Sigmoid colon (tissue), 7 donors: ENCODE results near the gene CCR5. TPM values are rescaled to one million over a fixed set of nuclear protein-coding genes. Genes with fewer than 3 reads are reported as not detected.

Experiments
- DNase-seq: peaks from one replicate; pipeline ENCODE4 v3.0.0-alpha.2; 2019
- H3K27ac ChIP-seq, 4 donors: fragments of 200-600 bp; sonication (generic); one replicate each; pipeline ENCODE4 v1.5.1; 2016 to 2019; ENCODE audit warnings: mild to moderate bottlenecking in 1 of 4
- H3K27me3 ChIP-seq, 3 donors: fragments of 200-600 bp; sonication (generic); one replicate each; pipeline ENCODE4 v1.5.1; 2019; ENCODE audit warnings: mild to moderate bottlenecking in 1 of 3
- H3K36me3 ChIP-seq, 4 donors: fragments of 200-600 bp; sonication (generic); one replicate each; pipeline ENCODE4 v1.5.1; 2016 to 2019
- H3K4me1 ChIP-seq, 4 donors: fragments of 200-600 bp; sonication (generic); one replicate each; pipeline ENCODE4 v1.5.1; 2017 to 2019
- H3K4me3 ChIP-seq, 4 donors: fragments of 200-600 bp; sonication (generic); one replicate each; pipeline ENCODE4 v1.5.1; 2017 to 2019; ENCODE audit warnings: mild to moderate bottlenecking in 2 of 4, moderate library complexity in 1 of 4
- H3K9me3 ChIP-seq, 4 donors: fragments of 200-600 bp in 3 of 4; sonication (generic) in 3 of 4; one replicate each; pipeline versions ENCODE4 v1.5.1 to v1.6.1; 2013 to 2019
- CTCF ChIP-seq, 4 experiments: fragments of 450-650 bp in 3 of 4; fragments of 200-600 bp in 1 of 4; IDR thresholded peaks; one replicate each; pipeline ENCODE4 v1.5.1; 2016 to 2019; ENCODE audit warnings: antibody characterized with exemption in 4 of 4, mild to moderate bottlenecking in 3 of 4, moderate library complexity in 2 of 4
- EP300 ChIP-seq, 4 donors: sonication (generic); formaldehyde crosslinking; IDR thresholded peaks; one replicate each; pipeline ENCODE4 v1.6.1; 2017; ENCODE audit warnings: antibody characterized with exemption in 4 of 4
- POLR2A ChIP-seq, 2 donors: fragments of 450-650 bp; IDR thresholded peaks; one replicate each; pipeline ENCODE4 v1.6.1; 2016; ENCODE audit warnings: antibody characterized with exemption in 2 of 2, mild to moderate bottlenecking in 2 of 2, moderate library complexity in 2 of 2
- POLR2AphosphoS5 ChIP-seq, 4 donors: sonication (generic); formaldehyde crosslinking; IDR thresholded peaks; one replicate each; pipeline ENCODE4 v1.6.1; 2017; ENCODE audit warnings: antibody characterized with exemption in 4 of 4
- WGBS, 2 donors: extraction: QIAGEN DNeasy Blood & Tissue Kit; methylation state at CpG; one replicate each; pipeline ENCODE4 v1.1.7; 2013; 5-methylcytosine and 5-hydroxymethylcytosine counted together
- intact Hi-C: fragments of 100-400 bp; cut with DNase I; formaldehyde crosslinking; loops from one replicate; pipeline ENCODE4 v1.15.1; 2023
- polyA plus RNA-seq, 3 donors: library from polyadenylated mRNA; stranded (reverse); fragments of 200-250 nt; gene quantifications; one replicate each; pipeline ENCODE4 v1.2.3, GENCODE V29; 2013
- total RNA-seq, 4 donors: library from RNA; depleted of rRNA; stranded (reverse); fragments of >200 nt; gene quantifications; one replicate each; pipeline ENCODE4 v1.1.0, GENCODE V29; 2016
- donor health status: healthy with polysubstance abuse.
- donor health status: Bipolar disorder and iron deficiency.
- donor health status: healthy.

The CCR5 gene
- total and polyA plus RNA-seq, 7 donors, result 0.36 to 3.9 (median 0.92) TPM; not detected in 1

DNA sequence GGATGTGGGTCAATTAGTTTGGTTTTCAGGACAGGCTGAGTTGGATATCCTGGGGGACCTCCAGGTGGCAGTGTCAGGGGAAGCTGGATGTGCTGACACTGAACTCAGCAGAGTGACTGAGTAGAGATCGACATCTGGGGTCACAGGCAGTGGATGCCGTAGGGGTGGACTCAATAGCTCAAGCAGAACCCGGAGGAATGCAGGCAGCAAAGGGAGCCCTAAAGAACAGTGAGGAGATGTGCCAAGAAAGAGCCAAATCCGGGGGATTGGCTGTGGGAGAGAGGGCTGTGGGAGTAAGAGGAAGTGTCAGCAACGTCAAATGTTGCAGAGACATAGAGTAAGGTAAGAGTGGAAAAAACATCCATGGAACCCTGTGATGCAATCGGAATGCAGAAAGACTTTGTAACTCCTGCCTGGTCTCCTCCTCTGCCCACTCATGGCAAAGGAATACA is 24.5 kb downstream of the CCR5 start:
- no peak for DNase-seq
- TF ChIP-seq POLR2A (IDR thresholded peaks at IDR 0.05), result no peak
- no peak for TF ChIP-seq CTCF (IDR thresholded peaks at IDR 0.05)
- TF ChIP-seq POLR2AphosphoS5 (IDR thresholded peaks at IDR 0.05), result no peak
- TF ChIP-seq EP300 (IDR thresholded peaks at IDR 0.05), result no peak
- intact Hi-C loops, result no loop called here
- no peak overlapping the region for H3K27ac ChIP-seq
- no peak overlapping the region for H3K4me3 ChIP-seq
- H3K36me3 ChIP-seq, result no peaks in the 10 kb centered on the region
- H3K4me1 ChIP-seq, result no peaks in the 10 kb centered on the region
- H3K9me3 ChIP-seq, result no peaks in the 10 kb centered on the region
- 79 to 90% methylated on average over 6 of the region's 6 CpGs for WGBS, 2 donors
- H3K27me3 ChIP-seq, result no peaks in the 10 kb centered on the region

DNA sequence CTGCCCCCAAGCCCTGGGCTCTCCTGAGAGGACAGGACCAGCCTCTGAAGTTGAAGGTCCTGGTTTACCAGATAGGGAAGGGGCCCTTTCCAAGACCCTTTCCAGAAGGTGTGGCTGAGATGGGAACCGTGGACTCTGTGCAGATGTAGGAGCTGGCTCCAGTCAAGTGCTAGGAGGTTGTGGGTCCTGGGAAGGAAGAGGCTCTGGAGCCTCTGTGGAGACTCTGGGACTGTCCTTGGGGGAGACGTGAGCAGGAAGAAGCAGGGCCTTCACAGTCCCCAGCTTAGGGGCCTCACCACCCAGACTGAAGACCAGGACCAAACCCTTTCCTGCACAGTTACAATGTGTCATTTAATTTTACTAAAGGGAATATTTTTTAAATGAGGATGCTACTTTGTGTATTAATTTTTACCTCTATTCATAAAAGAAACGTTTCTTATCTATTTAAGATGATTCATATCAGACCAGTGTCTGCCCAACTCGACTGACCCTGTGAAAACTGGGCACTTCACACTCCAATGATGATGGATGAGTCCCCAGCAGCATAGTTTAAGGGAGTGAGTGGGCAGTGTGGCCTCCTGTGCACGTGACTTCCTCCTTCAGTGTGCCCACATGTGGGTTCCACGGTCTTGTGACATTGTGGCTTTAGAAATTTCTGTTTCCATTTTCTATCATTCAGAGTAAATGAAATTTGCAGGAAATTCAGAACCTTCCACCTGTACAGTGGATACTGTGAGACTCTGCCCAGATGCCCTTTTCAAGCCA is 25.2 kb downstream of the CCR5 start:
- no peaks in the 10 kb centered on the region for H3K36me3 ChIP-seq
- WGBS, 2 donors, result 63 to 69% methylated on average over 6 of the region's 6 CpGs
- no peaks in the 10 kb centered on the region for H3K27me3 ChIP-seq
- no peak for DNase-seq
- intact Hi-C loops, result no loop called here
- H3K9me3 ChIP-seq, result no peaks in the 10 kb centered on the region
- no peak overlapping the region for H3K4me3 ChIP-seq
- no peaks in the 10 kb centered on the region for H3K4me1 ChIP-seq
- no peak for TF ChIP-seq EP300 (IDR thresholded peaks at IDR 0.05)
- no peak for TF ChIP-seq CTCF (IDR thresholded peaks at IDR 0.05)
- no peak for TF ChIP-seq POLR2AphosphoS5 (IDR thresholded peaks at IDR 0.05)
- no peak for TF ChIP-seq POLR2A (IDR thresholded peaks at IDR 0.05)
- H3K27ac ChIP-seq, result no peak overlapping the region

DNA sequence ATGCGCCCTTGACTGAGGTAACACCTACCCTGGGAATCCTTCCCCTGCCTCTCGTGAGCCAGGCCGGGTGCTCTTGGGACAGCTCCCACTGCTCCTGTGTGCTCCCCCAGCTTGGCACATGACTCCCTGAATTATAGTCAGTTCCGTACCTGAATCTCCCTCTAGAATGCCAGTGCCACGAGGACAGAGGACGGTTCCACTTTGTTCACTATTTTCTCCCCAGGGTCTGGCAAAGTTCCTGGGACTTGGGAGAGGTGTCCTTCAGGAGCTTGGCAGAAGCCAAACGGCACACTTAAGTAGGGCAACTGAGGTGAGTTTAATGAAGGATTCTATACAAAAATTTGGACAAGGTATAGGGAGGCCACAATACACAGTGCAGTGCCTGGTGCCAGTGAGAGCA is 26.4 kb downstream of the CCR5 start:
- no peaks in the 10 kb centered on the region for H3K4me1 ChIP-seq
- no peaks in the 10 kb centered on the region for H3K27me3 ChIP-seq
- DNase-seq, result no peak
- no peaks in the 10 kb centered on the region for H3K9me3 ChIP-seq
- H3K36me3 ChIP-seq, result no peaks in the 10 kb centered on the region
- intact Hi-C loops, result no loop called here
- no peak overlapping the region for H3K27ac ChIP-seq
- TF ChIP-seq CTCF (IDR thresholded peaks at IDR 0.05), result no peak
- WGBS, 2 donors, result 95 to 96% methylated on average over 7 of the region's 7 CpGs
- H3K4me3 ChIP-seq, result no peak overlapping the region

- Histone ChIP-seq H3K9me3 (no peaks in the 10 kb centered on the region), H3K4me1 (no peaks in the 10 kb centered on the region), H3K36me3 (no peaks in the 10 kb centered on the region), H3K27ac (no peak overlapping the region), H3K27me3 (no peaks in the 10 kb centered on the region), H3K4me3 (no peak overlapping the region)
- DNase-seq, result no peak
- 92 to 98% methylated on average over 6 of the region's 6 CpGs for WGBS, 2 donors
- intact Hi-C loops, result no loop called here
- TF ChIP-seq POLR2A (IDR thresholded peaks at IDR 0.05), result no peak
- TF ChIP-seq EP300 (IDR thresholded peaks at IDR 0.05), result no peak
- TF ChIP-seq CTCF (IDR thresholded peaks at IDR 0.05), result no peak
- no peak for TF ChIP-seq POLR2AphosphoS5 (IDR thresholded peaks at IDR 0.05)
Measured at GRCh38 chr3:46398186-46398955, 27.6 kb downstream of the CCR5 start.
